ENCODE measurements around the gene APBB2.
"Not testable (repeated sequence)": the region's sequence is repeated elsewhere in the genome, so short reads cannot be mapped to it uniquely, and the experiment has no call there.

The APBB2 gene

DNA sequence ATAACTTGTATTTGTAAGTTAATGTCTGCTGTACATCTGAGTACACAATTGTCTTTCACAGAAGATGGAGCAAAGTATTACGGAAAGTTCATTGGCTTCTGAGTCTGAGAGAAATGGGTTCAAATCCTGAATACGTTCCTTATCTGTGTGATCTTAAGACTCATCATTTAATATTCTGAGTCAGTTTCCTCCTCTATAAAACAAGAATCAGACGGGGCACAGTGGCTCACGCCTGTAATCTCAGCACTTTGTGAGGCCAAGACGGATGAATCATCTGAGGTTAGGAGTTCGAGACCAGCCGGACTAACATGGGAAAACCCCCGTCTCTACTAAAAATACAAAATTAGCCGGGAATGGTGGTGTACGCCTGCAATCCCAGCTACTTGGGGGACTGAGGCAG lies 57.8 kb downstream of the APBB2 start:
- DNase-seq (ENCODE audit: low read depth in 2 of 2): peak; percentile 48 to 94
- H3K4me3 ChIP-seq (replicated peaks in 1 of 2; ENCODE audit: low read depth in 2 of 2, low read length in 2 of 2): no peak overlapping the region
- TF ChIP-seq, protein P1, sequence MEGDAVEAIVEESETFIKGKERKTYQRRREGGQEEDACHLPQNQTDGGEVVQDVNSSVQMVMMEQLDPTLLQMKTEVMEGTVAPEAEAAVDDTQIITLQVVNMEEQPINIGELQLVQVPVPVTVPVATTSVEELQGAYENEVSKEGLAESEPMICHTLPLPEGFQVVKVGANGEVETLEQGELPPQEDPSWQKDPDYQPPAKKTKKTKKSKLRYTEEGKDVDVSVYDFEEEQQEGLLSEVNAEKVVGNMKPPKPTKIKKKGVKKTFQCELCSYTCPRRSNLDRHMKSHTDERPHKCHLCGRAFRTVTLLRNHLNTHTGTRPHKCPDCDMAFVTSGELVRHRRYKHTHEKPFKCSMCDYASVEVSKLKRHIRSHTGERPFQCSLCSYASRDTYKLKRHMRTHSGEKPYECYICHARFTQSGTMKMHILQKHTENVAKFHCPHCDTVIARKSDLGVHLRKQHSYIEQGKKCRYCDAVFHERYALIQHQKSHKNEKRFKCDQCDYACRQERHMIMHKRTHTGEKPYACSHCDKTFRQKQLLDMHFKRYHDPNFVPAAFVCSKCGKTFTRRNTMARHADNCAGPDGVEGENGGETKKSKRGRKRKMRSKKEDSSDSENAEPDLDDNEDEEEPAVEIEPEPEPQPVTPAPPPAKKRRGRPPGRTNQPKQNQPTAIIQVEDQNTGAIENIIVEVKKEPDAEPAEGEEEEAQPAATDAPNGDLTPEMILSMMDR (IDR thresholded peaks at IDR 0.05; ENCODE audit: low read depth, low read length): no peak

- TF ChIP-seq, protein P1 (IDR thresholded peaks at IDR 0.05; ENCODE audit: low read depth, low read length): no peak
- no peak overlapping the region for H3K4me3 ChIP-seq (replicated peaks in 1 of 2; ENCODE audit: low read depth in 2 of 2, low read length in 2 of 2)
- peak; percentile 72 to 89 for DNase-seq (ENCODE audit: low read depth in 2 of 2)
These were observed 59.0 kb downstream of the APBB2 start for GRCh38 chr4:41155194-41155830.

DNA sequence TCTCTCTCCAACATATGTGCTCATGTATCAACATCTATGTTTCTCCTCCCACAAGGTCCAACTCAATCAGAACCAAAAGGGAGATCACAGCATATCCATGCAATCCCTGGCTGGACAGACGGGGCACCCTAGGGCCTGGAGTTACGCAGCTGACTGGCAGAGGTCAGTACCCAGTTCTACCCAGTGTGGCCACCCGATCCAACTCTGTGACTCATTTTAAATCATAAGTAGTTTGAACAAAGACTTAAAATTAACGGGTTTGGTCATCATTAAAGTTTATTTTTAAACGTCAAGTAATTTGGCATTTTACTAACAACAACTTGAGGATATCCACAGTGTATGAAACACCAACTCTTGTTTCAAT lies 59.5 kb downstream of the APBB2 start:
- H3K4me3 ChIP-seq (replicated peaks in 1 of 2; ENCODE audit: low read depth in 2 of 2, low read length in 2 of 2): no peak overlapping the region
- TF ChIP-seq, protein P1 (IDR thresholded peaks at IDR 0.05; ENCODE audit: low read depth, low read length): no peak

DNA sequence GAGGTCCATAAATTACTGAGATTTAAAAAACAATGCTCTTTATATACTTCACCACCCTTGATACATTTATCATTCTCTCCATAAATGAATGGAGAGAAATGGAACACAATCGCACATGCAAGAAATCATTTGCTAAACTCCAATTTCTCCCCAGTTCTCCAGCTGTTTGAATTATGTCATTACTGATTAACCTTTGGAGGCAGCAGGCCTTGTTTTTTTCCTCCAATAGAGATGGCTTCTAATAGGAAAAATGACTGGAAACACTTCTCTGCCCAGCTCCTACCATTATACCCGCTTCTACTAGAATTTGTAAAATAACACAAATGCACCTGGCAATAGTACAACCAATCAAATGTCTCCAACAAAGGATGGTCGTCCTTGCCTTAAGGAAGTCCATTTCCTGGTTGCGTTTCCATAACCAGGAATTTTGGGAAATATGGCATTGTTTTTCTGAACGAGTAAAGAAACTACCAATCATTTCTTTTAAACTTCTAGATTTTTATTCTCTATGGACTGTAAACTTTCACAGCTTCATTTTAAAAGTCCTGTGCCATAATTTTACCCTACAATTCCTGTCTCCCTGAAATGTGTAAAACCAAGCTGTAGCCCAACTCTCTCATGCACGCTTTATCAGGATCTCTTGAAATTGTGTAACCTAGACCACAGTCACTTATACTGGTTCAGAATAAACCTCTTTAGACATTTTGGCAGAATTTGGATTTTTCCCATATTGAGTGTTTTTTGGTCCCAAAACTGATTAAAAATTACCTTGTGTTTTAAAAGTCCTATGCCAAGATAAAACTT lies 60.1 kb downstream of the APBB2 start:
- peak in 1 of 2 donors; percentile 31 for DNase-seq (ENCODE audit: low read depth in 2 of 2)
- H3K4me3 ChIP-seq (replicated peaks in 1 of 2; ENCODE audit: low read depth in 2 of 2, low read length in 2 of 2): no peak overlapping the region
- TF ChIP-seq, protein P1 (IDR thresholded peaks at IDR 0.05; ENCODE audit: low read depth, low read length): no peak

More for the DNA sequence above, 59.5 kb downstream of the APBB2 start:
- DNase-seq (ENCODE audit: low read depth in 2 of 2): peak in 1 of 2 donors; percentile 62

DNA sequence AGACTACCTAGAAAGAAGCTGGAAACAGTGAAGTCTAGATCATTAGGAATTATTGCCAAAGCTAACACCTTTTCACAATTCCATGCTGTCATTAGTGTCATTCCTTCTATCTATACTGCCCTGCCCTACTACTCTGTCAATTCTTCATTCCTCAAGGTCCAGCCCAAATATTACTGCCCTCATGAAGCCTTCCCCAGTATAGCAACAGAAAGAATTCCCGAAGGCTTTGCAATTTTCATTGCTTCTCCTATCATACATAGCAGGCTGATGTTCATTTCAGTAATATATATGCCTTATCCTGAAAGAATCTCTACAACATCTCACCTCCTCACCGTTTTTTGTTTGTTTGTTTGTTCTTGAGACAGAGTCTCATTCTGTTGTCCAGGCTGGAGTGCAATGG lies 63.9 kb downstream of the APBB2 start:
- TF ChIP-seq, protein P1 (IDR thresholded peaks at IDR 0.05; ENCODE audit: low read depth, low read length): no peak
- H3K4me3 ChIP-seq (replicated peaks in 1 of 2; ENCODE audit: low read depth in 2 of 2, low read length in 2 of 2): no peak overlapping the region
- no peak for DNase-seq (ENCODE audit: low read depth in 2 of 2)

GRCh38 chr4:41149568-41149967 lies 64.8 kb downstream of the APBB2 start:
- not testable (repeated sequence) for H3K4me3 ChIP-seq (replicated peaks in 1 of 2; ENCODE audit: low read depth in 2 of 2, low read length in 2 of 2)
- peak in 1 of 2 donors; percentile 64 for DNase-seq (ENCODE audit: low read depth in 2 of 2)

DNA sequence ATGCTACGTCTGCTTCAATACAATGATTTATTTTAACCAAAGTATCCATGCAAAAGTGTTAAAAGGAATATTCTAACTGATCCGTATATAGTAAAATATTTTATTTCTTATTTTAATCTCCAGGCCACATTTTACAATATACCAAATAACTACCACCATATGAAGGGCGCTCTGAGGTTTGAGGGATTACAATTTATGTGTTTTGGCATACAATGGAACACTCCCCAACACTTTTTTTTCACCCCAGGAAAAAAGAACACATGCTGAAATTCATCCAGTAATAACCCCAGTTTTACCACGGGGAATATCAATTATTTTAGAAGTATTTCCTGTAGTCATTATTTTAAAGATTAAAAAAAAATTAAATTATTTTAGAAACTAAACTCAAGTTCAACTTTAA lies 65.4 kb downstream of the APBB2 start:
- DNase-seq (ENCODE audit: low read depth in 2 of 2): no peak
- TF ChIP-seq, protein P1 (IDR thresholded peaks at IDR 0.05; ENCODE audit: low read depth, low read length): no peak
- H3K4me3 ChIP-seq (replicated peaks in 1 of 2; ENCODE audit: low read depth in 2 of 2, low read length in 2 of 2): no peak overlapping the region
